Measurements from ENCODE around the gene RNGTT.

GRCh38 chr6:88985901-88986300 is 22.5 kb upstream of the RNGTT start:
- TF ChIP-seq TAF1 (IDR thresholded peaks at IDR 0.05; ENCODE audit: low read depth) (no peak), MAX (IDR thresholded peaks at IDR 0.05) (no peak), EP300 (IDR thresholded peaks at IDR 0.05; ENCODE audit: borderline replicate concordance) (no peak), EGR1 (IDR thresholded peaks at IDR 0.05) (no peak)

Data from Ishikawa (cell line).